Nephron progenitor cell (in vitro differentiated cells): Measurements from ENCODE around the gene TRPC1.

Experiments
- DNase-seq: peaks from one replicate; pipeline ENCODE4 v3.0.0; 2021
- H3K27ac Mint-ChIP-seq: 2 replicates; pipeline ENCODE4 v1.8.0; 2021; ENCODE audit warnings: mild to moderate bottlenecking, moderate library complexity, mixed read lengths
- H3K27me3 Mint-ChIP-seq: 2 replicates; pipeline ENCODE4 v1.8.0; 2021; ENCODE audit warnings: mild to moderate bottlenecking, low read depth, mixed read lengths; ENCODE audit not compliant: poor library complexity
- H3K36me3 Mint-ChIP-seq: 2 replicates; pipeline ENCODE4 v1.8.0; 2021; ENCODE audit warnings: low read depth, mixed read lengths
- H3K4me1 Mint-ChIP-seq: 2 replicates; pipeline ENCODE4 v1.8.0; 2021; ENCODE audit warnings: mixed read lengths
- H3K4me3 Mint-ChIP-seq: 2 replicates; pipeline ENCODE4 v1.8.0; 2021; ENCODE audit warnings: mild to moderate bottlenecking, moderate library complexity, mixed read lengths
- H3K9me3 Mint-ChIP-seq: 2 replicates; pipeline ENCODE4 v1.8.0; 2021; ENCODE audit warnings: mild to moderate bottlenecking, moderate library complexity, mixed read lengths
- TF ChIP-seq, protein P1 (sequence below): fragments of 200-600 bp; sonication (generic); IDR thresholded peaks from 2 replicates; pipeline ENCODE4 v1.5.0; 2021; ENCODE audit warnings: antibody characterized with exemption

TRPC1 gene

DNA sequence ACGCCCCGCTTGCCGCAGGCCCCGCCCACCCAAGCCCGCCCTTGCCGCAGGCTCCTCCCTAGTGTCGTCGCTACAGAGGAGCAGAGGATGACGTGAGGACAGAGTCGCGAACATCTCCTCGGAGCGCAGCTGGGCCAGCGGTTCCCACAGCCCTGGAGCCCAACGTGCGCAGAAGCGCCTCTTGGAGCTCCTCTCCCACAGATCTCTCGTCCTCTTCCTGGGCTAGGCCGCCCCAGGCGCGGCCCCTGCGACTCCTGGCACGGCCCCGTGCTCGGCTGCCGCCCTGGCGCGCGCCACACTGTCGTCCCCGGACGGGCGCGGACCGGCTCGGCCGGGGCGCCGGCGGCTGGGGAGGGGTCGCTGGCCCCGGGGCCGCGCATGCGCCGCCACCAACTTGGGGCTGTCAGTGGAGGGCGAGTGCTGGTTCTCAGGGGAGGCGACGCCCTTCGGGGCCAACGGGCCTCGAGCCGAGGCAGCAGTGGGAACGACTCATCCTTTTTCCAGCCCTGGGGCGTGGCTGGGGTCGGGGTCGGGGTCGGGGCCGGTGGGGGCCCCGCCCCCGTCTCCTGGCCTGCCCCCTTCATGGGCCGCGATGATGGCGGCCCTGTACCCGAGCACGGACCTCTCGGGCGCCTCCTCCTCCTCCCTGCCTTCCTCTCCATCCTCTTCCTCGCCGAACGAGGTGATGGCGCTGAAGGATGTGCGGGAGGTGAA, at the start of gene TRPC1:
TSS of gene TRPC1 (plus strand) at position 67 of the 714 bp plus-strand sequence. CDS start at position 593, 526 bp downstream.
- Mint-ChIP-seq H3K27ac (peak within 1 kb of the TSS; percentile 99), H3K4me3 (peak within 1 kb of the TSS; percentile 97), H3K4me1 (peaks cover 27% of the 10 kb centered on the region)

DNA sequence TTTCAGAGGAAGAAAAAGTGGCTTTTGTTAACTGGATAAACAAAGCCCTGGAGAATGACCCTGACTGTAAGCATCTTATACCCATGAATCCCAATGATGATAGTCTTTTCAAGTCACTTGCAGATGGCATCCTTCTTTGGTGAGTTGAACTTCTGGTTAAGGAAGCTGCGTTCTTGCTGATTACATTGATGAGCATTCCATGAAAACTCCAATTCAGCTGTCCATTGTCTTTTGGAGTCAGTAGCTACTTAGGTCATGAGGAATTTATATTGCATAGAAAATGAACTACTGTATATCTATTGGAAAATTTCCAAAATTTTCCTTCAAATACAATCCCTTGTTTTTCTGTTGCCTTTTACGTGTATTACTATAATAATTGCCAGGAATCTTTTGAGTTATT, 47.7 kb upstream of the TRPC1 start:
- peaks cover 36% of the 10 kb centered on the region for H3K36me3 Mint-ChIP-seq
- DNase-seq = no peak
- TF ChIP-seq, protein P1, sequence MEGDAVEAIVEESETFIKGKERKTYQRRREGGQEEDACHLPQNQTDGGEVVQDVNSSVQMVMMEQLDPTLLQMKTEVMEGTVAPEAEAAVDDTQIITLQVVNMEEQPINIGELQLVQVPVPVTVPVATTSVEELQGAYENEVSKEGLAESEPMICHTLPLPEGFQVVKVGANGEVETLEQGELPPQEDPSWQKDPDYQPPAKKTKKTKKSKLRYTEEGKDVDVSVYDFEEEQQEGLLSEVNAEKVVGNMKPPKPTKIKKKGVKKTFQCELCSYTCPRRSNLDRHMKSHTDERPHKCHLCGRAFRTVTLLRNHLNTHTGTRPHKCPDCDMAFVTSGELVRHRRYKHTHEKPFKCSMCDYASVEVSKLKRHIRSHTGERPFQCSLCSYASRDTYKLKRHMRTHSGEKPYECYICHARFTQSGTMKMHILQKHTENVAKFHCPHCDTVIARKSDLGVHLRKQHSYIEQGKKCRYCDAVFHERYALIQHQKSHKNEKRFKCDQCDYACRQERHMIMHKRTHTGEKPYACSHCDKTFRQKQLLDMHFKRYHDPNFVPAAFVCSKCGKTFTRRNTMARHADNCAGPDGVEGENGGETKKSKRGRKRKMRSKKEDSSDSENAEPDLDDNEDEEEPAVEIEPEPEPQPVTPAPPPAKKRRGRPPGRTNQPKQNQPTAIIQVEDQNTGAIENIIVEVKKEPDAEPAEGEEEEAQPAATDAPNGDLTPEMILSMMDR = no peak
- H3K4me3 Mint-ChIP-seq = no peak overlapping the region
- peaks cover 4% of the 10 kb centered on the region for H3K9me3 Mint-ChIP-seq
- H3K27me3 Mint-ChIP-seq = no peaks in the 10 kb centered on the region
- H3K27ac Mint-ChIP-seq = no peak overlapping the region
- no peaks in the 10 kb centered on the region for H3K4me1 Mint-ChIP-seq

More for the DNA sequence above, at the start of gene TRPC1:
- DNase-seq = peak; percentile 80
- TF ChIP-seq, protein P1 = no peak
- Mint-ChIP-seq H3K9me3 (peaks cover 26% of the 10 kb centered on the region), H3K36me3 (peaks cover 26% of the 10 kb centered on the region), H3K27me3 (no peaks in the 10 kb centered on the region)

DNA sequence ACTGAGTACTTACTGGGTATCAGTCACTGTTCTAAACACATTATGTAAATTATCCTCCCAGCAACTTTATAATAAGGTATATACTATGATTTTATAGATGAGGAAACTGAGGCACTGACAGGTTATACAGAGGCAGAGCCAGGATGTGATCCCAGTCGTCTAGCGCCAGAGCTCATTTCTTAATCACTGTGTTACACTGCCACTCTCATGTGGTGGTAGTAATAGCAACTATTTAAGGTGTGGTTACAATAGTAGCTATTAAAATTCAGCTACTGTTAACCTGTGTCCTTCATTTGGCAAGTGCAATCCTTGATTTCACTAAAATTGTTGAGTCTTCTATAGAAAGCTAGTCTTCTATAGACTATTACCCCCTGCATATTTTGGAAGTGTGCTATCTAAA, 43.1 kb upstream of the TRPC1 start:
- TF ChIP-seq, protein P1 = no peak
- peaks cover 4% of the 10 kb centered on the region for H3K9me3 Mint-ChIP-seq
- H3K36me3 Mint-ChIP-seq = peaks cover 42% of the 10 kb centered on the region
- no peaks in the 10 kb centered on the region for H3K4me1 Mint-ChIP-seq
- no peak overlapping the region for H3K4me3 Mint-ChIP-seq
- no peak for DNase-seq
- H3K27ac Mint-ChIP-seq = no peak overlapping the region
- no peaks in the 10 kb centered on the region for H3K27me3 Mint-ChIP-seq

DNA sequence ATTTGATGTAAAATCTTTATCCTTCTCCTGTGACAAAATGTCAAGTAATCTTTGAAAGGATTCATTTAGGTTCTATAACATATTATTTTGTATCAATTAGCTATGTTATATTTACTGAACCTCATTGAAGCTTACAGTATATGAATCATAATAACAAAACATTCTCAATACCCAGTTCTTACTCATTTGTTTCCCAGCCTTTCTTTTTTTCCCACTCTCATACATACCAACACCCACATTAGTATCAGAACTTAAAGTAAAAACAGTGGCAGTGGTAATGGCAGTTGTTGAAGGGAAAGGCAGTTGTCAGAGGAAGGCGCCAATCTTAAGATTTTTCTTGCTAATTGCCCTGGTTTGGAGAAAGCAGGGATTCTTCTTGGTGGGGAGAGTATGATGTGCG, 33.2 kb upstream of the TRPC1 start:
- TF ChIP-seq, protein P1 = no peak
- peaks cover 23% of the 10 kb centered on the region for H3K36me3 Mint-ChIP-seq
- H3K27me3 Mint-ChIP-seq = no peaks in the 10 kb centered on the region
- no peaks in the 10 kb centered on the region for H3K4me1 Mint-ChIP-seq
- DNase-seq = no peak
- no peaks in the 10 kb centered on the region for H3K9me3 Mint-ChIP-seq
- H3K4me3 Mint-ChIP-seq = no peak overlapping the region
- no peak overlapping the region for H3K27ac Mint-ChIP-seq

DNA sequence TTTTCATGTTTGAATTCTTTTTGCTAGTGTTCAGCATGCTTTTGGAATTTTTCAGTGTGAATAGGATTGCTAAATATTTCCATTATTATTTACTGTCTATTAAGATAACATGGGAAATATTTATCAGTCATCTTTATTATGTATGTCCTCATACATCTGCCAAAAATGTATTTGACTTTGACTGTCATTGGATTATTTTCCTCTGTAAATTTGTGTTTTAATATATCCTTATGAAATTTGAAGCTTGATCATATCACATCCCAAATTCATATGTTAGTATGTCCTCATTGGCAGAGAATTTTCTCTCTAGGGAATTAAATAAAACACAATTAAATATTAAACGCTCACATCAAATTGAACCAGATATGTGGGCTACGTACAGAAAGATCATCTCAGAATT, 32.3 kb upstream of the TRPC1 start:
- Mint-ChIP-seq H3K27me3 (no peaks in the 10 kb centered on the region), H3K36me3 (peaks cover 21% of the 10 kb centered on the region), H3K9me3 (no peaks in the 10 kb centered on the region), H3K4me3 (no peak overlapping the region), H3K27ac (no peak overlapping the region), H3K4me1 (no peaks in the 10 kb centered on the region)
- TF ChIP-seq, protein P1 = no peak
- no peak for DNase-seq
